Activated CD4-positive, alpha-beta T cell treated with anti-CD3 and anti-CD28 coated beads for 36 hours (primary cell): ENCODE measurements around the gene NOC2L. TPM values are rescaled to one million over a fixed set of nuclear protein-coding genes. Genes with fewer than 3 reads are reported as not detected.

Experiments used
- ATAC-seq: fragments of 200-7000 bp; cut with Tn5 transposase; one replicate; pipeline ENCODE4 v1.10.0; 2021; ENCODE audit warnings: mild to moderate bottlenecking, moderate library complexity
- CTCF ChIA-PET: fragments of 350-600 bp; sonication (Branson Sonifier 250); formaldehyde crosslinking; loops from one replicate; lab custom pipeline; 2021; ENCODE audit warnings: antibody characterized with exemption; lab: Charles Lee
- POLR2A ChIA-PET: fragments of 350-600 bp; sonication (Branson Sonifier 250); formaldehyde crosslinking; loops from one replicate; lab custom pipeline; 2021; ENCODE audit warnings: antibody characterized with exemption, inconsistent platforms; lab: Charles Lee
- DNase-seq: peaks from one replicate; pipeline ENCODE4 v3.0.0-alpha.2; 2020
- H3K27ac Mint-ChIP-seq: one replicate; pipeline ENCODE4 v1.8.0; 2021; ENCODE audit warnings: mixed read lengths
- H3K27me3 Mint-ChIP-seq: one replicate; pipeline ENCODE4 v1.8.0; 2021; ENCODE audit warnings: mixed read lengths
- H3K36me3 Mint-ChIP-seq: one replicate; pipeline ENCODE4 v1.8.0; 2021; ENCODE audit warnings: low read depth, mixed read lengths
- H3K4me1 Mint-ChIP-seq: one replicate; pipeline ENCODE4 v1.8.0; 2021; ENCODE audit warnings: mixed read lengths
- H3K4me3 Mint-ChIP-seq: one replicate; pipeline ENCODE4 v1.8.0; 2021; ENCODE audit warnings: mild to moderate bottlenecking, moderate library complexity, mixed read lengths
- H3K9me3 Mint-ChIP-seq: one replicate; pipeline ENCODE4 v1.8.0; 2021; ENCODE audit warnings: low read depth, mixed read lengths
- intact Hi-C, 2 experiments: fragments of 100-400 bp; cut with DNase I in 1 of 2; cut with micrococcal nuclease in 1 of 2; formaldehyde crosslinking; loops; one replicate each; pipeline versions ENCODE4 v1.14.2 to v1.15.1; 2022 to 2024; cut with DNase I, micrococcal nuclease
- total RNA-seq, 2 experiments: library from RNA; stranded (reverse); gene quantifications; one replicate each; pipeline ENCODE4 v1.2.3, GENCODE V29; 2021

Gene NOC2L
- total RNA-seq, 2 experiments from 2014 or later: 112 to 134 TPM

- no peak overlapping the region for H3K4me3 Mint-ChIP-seq
- intact Hi-C loops: no loop called here
- H3K27ac Mint-ChIP-seq: no peak overlapping the region
- H3K27me3 Mint-ChIP-seq: peaks cover 33% of the 10 kb centered on the region
- ATAC-seq: no peak
- CTCF ChIA-PET: interaction anchor here (0.7 kb wide), 1 partner anchor 26 kb away, joined by 3 read pairs; no protein-coding TSS in a partner anchor
- no peak for DNase-seq
- H3K9me3 Mint-ChIP-seq: no peaks in the 10 kb centered on the region
- no peaks in the 10 kb centered on the region for H3K36me3 Mint-ChIP-seq
- H3K4me1 Mint-ChIP-seq: peaks cover 9% of the 10 kb centered on the region
- POLR2A ChIA-PET: no interaction called here
Measured at GRCh38 chr1:930633-931138, 28.4 kb downstream of the NOC2L start.

DNA sequence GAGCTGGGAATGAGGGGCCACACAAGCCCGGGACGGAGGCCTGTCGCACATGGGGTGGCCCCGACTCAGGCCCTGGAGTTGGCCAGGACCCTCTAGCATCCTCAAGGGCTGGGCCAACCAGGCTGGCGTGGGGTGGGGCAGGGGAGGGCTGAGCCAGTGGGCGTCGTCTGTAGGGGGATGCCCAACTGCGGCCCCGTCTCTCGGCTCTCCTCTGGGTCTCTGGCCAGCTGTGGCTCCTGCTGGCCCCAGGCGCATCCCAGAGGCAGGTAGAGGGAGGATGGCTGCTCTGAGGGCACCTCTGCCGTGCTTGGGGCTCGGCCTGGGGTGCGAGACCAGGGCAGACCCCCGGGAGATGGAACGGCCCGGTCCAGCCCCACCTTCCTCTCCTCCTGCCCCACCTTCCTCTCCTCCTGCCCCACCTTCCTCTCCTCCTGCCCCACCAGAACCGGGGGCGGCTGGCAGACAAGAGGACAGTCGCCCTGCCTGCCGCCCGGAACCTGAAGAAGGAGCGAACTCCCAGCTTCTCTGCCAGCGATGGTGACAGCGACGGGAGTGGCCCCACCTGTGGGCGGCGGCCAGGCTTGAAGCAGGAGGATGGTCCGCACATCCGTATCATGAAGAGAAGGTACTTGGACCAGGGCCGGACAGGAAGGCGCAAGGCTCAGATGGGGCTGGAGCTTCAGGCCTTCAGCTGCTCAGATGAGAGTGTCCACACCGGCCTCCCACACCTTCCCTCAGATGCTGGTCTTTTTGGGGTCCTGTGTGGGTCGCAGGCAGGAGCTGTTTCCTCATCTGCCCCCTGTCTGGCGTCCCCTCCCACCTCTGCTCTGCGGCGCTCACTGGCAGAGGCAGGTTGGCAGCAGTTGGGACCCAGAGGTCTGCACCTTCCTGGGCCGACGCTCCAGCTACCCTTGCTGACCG lies 29.1 kb downstream of the NOC2L start:
- Mint-ChIP-seq H3K9me3 (no peaks in the 10 kb centered on the region), H3K27ac (no peak overlapping the region), H3K36me3 (no peaks in the 10 kb centered on the region), H3K4me3 (no peak overlapping the region), H3K4me1 (peaks cover 2% of the 10 kb centered on the region), H3K27me3 (peaks cover 29% of the 10 kb centered on the region)
- POLR2A ChIA-PET: no interaction called here
- ATAC-seq (no peak), DNase-seq (no peak)
- intact Hi-C loops: no loop called here
- CTCF ChIA-PET: no interaction called here

DNA sequence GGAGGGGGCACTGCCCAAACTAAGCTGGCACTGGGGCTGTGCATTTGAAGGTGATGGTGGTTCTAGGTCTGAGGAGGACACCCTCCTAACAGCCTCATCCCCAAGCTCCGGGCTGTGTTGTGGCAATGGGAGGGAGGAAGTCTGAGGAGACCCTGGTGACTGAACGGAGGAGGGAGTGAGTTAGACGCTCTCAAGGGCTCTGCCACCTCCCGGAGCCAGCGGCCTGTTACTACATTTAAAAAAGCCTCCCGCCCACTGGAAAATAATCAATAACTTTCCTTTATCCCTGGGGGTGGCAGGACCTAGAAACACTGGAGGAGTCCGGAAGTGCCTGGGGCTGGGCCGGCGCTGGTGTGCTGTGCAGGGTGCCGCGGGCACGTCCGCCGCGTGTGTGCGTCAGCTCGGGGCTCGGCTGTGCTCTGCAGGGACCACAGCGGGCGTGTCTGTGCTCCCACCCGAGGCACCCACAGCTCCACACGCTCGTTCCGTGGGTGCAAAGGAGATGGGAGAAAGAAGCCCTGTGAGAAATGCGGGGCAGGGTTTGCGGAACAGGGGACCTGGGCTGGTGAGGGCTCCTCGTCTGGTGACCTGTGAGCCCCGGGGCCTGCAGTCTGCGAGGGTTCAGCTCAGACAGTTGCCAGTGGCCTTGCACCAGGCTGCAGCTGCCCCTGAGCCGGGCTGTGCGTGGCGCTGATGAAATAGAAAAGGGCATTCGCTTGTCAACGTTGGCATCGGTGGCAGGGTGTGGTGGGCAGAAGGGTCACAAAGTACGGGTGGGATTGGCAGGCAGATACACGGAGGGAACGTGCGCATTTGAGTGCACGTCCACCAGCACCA lies 30.0 kb downstream of the NOC2L start:
- no peak for ATAC-seq
- ChIA-PET CTCF (interaction anchor here (0.7 kb wide), 1 partner anchor 23 kb away, joined by 3 read pairs; no protein-coding TSS in a partner anchor), POLR2A (no interaction called here)

GRCh38 chr1:927748-928147 lies 31.3 kb downstream of the NOC2L start:
- intact Hi-C loops: no loop called here
- ATAC-seq: no peak
- Mint-ChIP-seq H3K27me3 (peaks cover 33% of the 10 kb centered on the region), H3K9me3 (no peaks in the 10 kb centered on the region), H3K36me3 (peaks cover 2% of the 10 kb centered on the region), H3K4me1 (peaks cover 4% of the 10 kb centered on the region), H3K4me3 (no peak overlapping the region), H3K27ac (no peak overlapping the region)
- no peak for DNase-seq
- CTCF ChIA-PET: interaction anchor here (0.6 kb wide), 1 partner anchor 74 kb away, joined by 3 read pairs; no protein-coding TSS in a partner anchor
- POLR2A ChIA-PET: no interaction called here

More for the DNA sequence above, 30.0 kb downstream of the NOC2L start:
- Mint-ChIP-seq H3K4me3 (no peak overlapping the region), H3K27ac (no peak overlapping the region), H3K9me3 (no peaks in the 10 kb centered on the region), H3K36me3 (no peaks in the 10 kb centered on the region), H3K27me3 (peaks cover 27% of the 10 kb centered on the region), H3K4me1 (no peaks in the 10 kb centered on the region)
- no peak for DNase-seq
- intact Hi-C loops: no loop called here

DNA sequence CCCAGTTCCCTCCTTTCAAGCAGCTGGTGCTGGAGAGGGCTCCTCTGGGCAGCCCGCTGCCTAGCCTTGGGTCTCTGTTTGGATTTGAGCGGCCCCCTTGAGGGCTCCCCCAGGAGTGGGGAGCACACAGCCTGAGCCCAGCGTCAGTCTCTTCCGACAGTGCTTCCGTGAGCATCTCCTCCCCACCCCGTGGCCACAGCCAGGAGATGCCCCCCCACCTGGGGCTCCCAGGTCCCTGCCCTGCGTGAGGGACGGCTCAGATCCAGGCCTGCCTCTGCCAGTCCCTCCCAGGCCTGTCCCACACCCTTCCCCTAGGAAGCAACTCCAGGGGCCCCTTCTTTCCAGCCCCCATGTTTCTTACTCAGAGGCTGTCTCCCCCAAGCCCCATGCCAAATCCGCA lies 31.8 kb downstream of the NOC2L start:
- POLR2A ChIA-PET: no interaction called here
- Mint-ChIP-seq H3K27ac (no peak overlapping the region), H3K4me3 (no peak overlapping the region), H3K27me3 (peaks cover 37% of the 10 kb centered on the region), H3K4me1 (peaks cover 4% of the 10 kb centered on the region), H3K9me3 (no peaks in the 10 kb centered on the region), H3K36me3 (peaks cover 2% of the 10 kb centered on the region)
- CTCF ChIA-PET: interaction anchor here (0.6 to 0.7 kb wide), 2 partner anchors 53 to 431 kb away, joined by 3 to 4 read pairs; no protein-coding TSS in a partner anchor
- DNase-seq: no peak
- no peak for ATAC-seq
- intact Hi-C loops: no loop called here

- intact Hi-C loops: no loop called here
- Mint-ChIP-seq H3K9me3 (no peaks in the 10 kb centered on the region), H3K4me1 (peaks cover 8% of the 10 kb centered on the region), H3K4me3 (no peak overlapping the region), H3K27ac (no peak overlapping the region), H3K36me3 (peaks cover 2% of the 10 kb centered on the region), H3K27me3 (peaks cover 41% of the 10 kb centered on the region)
- ATAC-seq (no peak), DNase-seq (no peak)
- CTCF ChIA-PET: interaction anchor here (1.0 kb wide), 1 partner anchor 56 kb away, joined by 5 read pairs; no protein-coding TSS in a partner anchor
- POLR2A ChIA-PET: no interaction called here
Measured at GRCh38 chr1:925561-926421, 33.3 kb downstream of the NOC2L start.

GRCh38 chr1:924656-925560 lies 34.1 kb downstream of the NOC2L start:
- no peak overlapping the region for H3K27ac Mint-ChIP-seq
- no peaks in the 10 kb centered on the region for H3K9me3 Mint-ChIP-seq
- peaks cover 50% of the 10 kb centered on the region for H3K27me3 Mint-ChIP-seq
- no peak for DNase-seq
- ChIA-PET CTCF (no interaction called here), POLR2A (no interaction called here)
- H3K4me3 Mint-ChIP-seq: no peak overlapping the region
- ATAC-seq: no peak
- peaks cover 12% of the 10 kb centered on the region for H3K4me1 Mint-ChIP-seq
- H3K36me3 Mint-ChIP-seq: peaks cover 2% of the 10 kb centered on the region
- intact Hi-C loops: loop anchor here in 1 of 2 experiments (5.0 kb wide), 1 partner anchor 53 kb away; no protein-coding TSS in a partner anchor

GRCh38 chr1:923991-924655 lies 34.9 kb downstream of the NOC2L start:
- ATAC-seq (no peak), DNase-seq (no peak)
- intact Hi-C loops: loop anchor here in 1 of 2 experiments (5.0 kb wide), 1 partner anchor 52 kb away; no protein-coding TSS in a partner anchor
- Mint-ChIP-seq H3K4me3 (no peak overlapping the region), H3K36me3 (peaks cover 2% of the 10 kb centered on the region), H3K4me1 (peaks cover 12% of the 10 kb centered on the region), H3K27me3 (peaks cover 48% of the 10 kb centered on the region), H3K9me3 (no peaks in the 10 kb centered on the region), H3K27ac (no peak overlapping the region)
- ChIA-PET CTCF (no interaction called here), POLR2A (no interaction called here)

DNA sequence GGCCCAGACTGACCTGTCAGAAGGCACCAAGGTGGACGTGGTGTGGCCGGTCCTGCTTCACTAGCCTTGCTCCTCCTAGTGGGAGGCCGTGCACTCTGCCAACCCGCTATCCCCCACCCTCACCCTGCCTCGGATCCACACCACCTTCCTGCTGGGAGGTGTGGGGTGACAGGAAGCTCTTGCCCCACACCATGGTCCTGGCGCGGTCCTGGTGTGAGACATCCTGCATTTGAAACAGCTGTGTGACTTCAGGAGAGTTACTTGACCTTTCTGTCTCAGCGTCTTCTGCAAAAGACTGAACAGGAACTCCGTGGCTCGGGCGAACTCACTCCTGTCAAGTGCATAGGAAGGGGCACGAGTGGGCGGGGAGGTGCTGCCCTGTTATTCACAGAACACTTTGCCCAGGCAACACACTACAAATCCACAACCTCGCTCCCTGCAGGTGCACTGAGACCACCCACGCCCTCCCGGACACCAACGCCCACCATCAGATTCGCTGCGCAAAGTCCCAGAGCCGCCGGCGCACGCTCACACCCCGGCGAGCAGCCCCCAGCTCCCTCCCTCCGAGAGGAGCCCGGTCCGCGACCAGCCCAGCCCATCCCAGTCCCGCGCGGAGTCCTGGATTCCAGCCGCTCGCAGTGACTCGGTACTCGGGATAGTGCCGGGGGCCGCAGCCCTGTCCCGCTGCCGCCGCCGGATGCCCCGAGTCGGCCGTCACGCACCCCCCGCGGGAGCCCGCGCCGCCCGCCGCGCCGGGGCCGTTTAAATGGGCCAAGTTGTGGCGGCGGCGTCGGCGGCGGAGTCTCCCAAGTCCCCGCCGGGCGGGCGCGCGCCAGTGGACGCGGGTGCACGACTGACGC lies 35.7 kb downstream of the NOC2L start, which contains the start of gene SAMD11:
TSS of gene SAMD11 (plus strand) at position 793 of the 860 bp plus-strand sequence. CDS start 509 bp downstream, outside the sequence.
- peaks cover 48% of the 10 kb centered on the region for H3K27me3 Mint-ChIP-seq
- peaks cover 12% of the 10 kb centered on the region for H3K4me1 Mint-ChIP-seq
- intact Hi-C loops: loop anchor here in 1 of 2 experiments (5.0 kb wide), 1 partner anchor 51 kb away; no protein-coding TSS in a partner anchor
- POLR2A ChIA-PET: no interaction called here
- peak; percentile 65 for DNase-seq
- ATAC-seq: no peak
- H3K36me3 Mint-ChIP-seq: peaks cover 2% of the 10 kb centered on the region
- H3K4me3 Mint-ChIP-seq: peak within 1 kb of the TSS; percentile 60
- CTCF ChIA-PET: no interaction called here
- H3K27ac Mint-ChIP-seq: no peak within 1 kb of the TSS
- no peaks in the 10 kb centered on the region for H3K9me3 Mint-ChIP-seq
